ENCODE measurements around the gene PSMD14. TPM values are rescaled to one million over a fixed set of nuclear protein-coding genes. Genes with fewer than 3 reads are reported as not detected.

The PSMD14 gene
- polyA plus RNA-seq, 3 donors from 2014 or later, result 66.7 to 133 (median 71.1) TPM

DNA sequence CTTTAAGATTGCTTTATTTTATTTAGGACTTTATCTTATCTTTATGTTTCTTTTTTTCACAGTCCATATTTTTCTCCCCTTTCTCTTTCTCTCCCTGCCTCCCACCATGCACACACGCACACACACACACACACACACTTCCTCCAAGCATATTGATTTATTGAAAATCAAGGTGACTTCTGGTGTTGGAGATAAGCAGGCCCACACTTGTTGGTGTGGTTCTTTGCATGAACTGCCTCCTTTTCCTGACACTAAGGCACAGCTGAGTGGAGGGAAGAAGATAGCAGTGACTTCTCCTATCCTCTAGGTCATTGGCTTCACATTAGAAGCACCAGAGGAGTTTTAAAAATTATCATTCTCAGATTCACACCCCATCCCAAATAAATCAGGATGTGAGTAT lies 125.9 kb downstream of the PSMD14 start:
- H3K36me3 Mint-ChIP-seq, result peaks cover 0 to 3% (median 0%) of the 10 kb centered on the region in 3 donors
- no peak overlapping the region for H3K27ac Mint-ChIP-seq
- no peaks in the 10 kb centered on the region for H3K4me1 Mint-ChIP-seq
- no peak overlapping the region for H3K4me3 Mint-ChIP-seq
- no peak for DNase-seq
- peaks cover 0 to 5% (median 0%) of the 10 kb centered on the region in 6 donors for H3K9me3 Mint-ChIP-seq
- H3K27me3 Mint-ChIP-seq (ENCODE audit: low read depth in 3 of 3), result peaks cover 5 to 27% (median 19%) of the 10 kb centered on the region in 3 donors

DNA sequence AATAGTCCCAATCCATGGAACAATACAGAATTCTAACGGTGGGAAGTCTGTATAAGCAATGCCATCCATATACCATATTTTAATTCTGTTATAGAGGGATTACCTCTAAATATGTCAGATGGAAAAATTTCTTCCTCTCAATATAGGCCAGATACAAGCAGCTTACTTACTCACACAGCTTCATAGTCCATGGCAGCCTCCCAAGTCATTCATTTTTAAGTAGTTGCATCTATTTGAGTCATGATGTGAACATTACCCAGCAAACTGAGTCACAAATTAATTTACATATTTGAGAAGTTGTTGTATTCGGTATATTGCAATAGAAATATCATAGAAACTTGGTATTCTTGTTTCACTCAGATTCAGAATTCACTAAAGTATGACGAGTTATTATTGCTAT lies 128.2 kb downstream of the PSMD14 start:
- peaks cover 8 to 17% (median 15%) of the 10 kb centered on the region in 3 donors for H3K27me3 Mint-ChIP-seq (ENCODE audit: low read depth in 3 of 3)

DNA sequence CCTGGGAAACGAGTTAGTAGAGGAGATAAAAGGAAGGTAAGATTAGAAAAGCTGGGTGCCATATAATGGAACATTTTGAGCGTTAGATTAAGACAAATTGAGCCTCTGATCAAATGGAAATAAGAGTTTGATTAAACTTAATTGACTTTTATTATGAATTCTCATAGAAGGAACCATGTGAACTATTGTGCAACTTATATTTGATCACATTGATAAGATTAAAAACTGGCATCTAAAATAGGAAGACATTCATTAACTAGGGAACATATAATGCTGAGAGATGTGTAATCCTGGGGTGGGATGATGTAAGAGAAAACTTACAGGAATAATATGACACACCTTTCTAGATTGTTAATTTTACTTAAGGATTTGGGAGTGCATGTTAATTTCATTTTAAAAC lies 130.4 kb downstream of the PSMD14 start:
- no peak for DNase-seq
- H3K9me3 Mint-ChIP-seq, result peaks cover 0 to 3% (median 0%) of the 10 kb centered on the region in 6 donors
- H3K4me3 Mint-ChIP-seq, result no peak overlapping the region
- H3K27me3 Mint-ChIP-seq (ENCODE audit: low read depth in 3 of 3), result peaks cover 8 to 13% (median 8%) of the 10 kb centered on the region in 3 donors
- H3K27ac Mint-ChIP-seq, result no peak overlapping the region
- H3K36me3 Mint-ChIP-seq, result peaks cover 0 to 3% (median 0%) of the 10 kb centered on the region in 3 donors
- H3K4me1 Mint-ChIP-seq, result no peaks in the 10 kb centered on the region

More for the DNA sequence above, 128.2 kb downstream of the PSMD14 start:
- Mint-ChIP-seq H3K36me3 (peaks cover 0 to 3% (median 0%) of the 10 kb centered on the region in 3 donors), H3K27ac (no peak overlapping the region), H3K9me3 (peaks cover 0 to 5% (median 0%) of the 10 kb centered on the region in 6 donors), H3K4me1 (no peaks in the 10 kb centered on the region), H3K4me3 (no peak overlapping the region)
- DNase-seq, result no peak

DNA sequence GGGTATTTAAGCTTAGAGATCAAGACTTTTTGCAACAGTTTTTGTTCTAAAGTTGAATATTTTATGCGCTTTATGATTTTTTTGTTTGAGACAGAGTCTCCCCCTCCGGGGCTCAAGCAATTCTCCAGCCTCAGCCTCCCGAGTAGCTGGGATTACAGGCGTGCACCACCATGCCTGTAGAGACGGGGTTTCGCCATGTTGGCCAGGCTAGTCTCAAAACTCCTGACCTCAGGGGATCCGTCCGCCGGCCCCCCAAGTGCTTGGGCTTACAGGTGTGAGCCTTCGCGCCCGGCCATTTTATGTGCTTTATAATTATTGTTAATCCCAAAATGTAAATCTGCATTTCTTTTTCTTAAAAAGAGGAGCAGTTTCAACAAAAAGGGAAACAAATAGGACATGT lies 136.9 kb downstream of the PSMD14 start:
- Mint-ChIP-seq H3K4me1 (no peaks in the 10 kb centered on the region), H3K9me3 (no peaks in the 10 kb centered on the region), H3K27me3 (ENCODE audit: low read depth in 3 of 3) (peaks cover 0 to under 1% (median 0%) of the 10 kb centered on the region in 3 donors), H3K36me3 (no peaks in the 10 kb centered on the region), H3K4me3 (no peak overlapping the region), H3K27ac (no peak overlapping the region)
- DNase-seq, result no peak

DNA sequence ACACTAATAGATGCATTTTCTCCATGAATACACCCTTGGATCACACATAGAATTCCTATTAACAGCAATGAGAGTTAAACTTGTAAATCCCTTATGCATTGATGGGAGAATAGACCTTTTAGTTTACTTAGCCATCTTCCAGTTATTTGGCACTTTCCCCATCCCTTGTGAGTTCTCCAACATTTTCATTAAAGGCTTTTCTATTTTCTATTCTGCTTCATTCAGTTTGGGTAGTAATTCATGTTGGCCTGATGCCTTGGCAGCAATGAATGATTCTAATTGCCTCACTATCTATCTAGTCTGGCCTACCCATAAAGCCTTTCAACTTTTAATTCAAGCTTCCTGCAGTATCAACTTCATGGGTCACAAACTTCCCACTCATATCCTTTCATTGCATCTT lies 140.2 kb downstream of the PSMD14 start:
- H3K4me1 Mint-ChIP-seq, result no peaks in the 10 kb centered on the region
- H3K4me3 Mint-ChIP-seq, result no peak overlapping the region
- DNase-seq, result no peak
- no peaks in the 10 kb centered on the region for H3K36me3 Mint-ChIP-seq
- peaks cover 0 to 6% (median 0%) of the 10 kb centered on the region in 3 donors for H3K27me3 Mint-ChIP-seq (ENCODE audit: low read depth in 3 of 3)
- no peak overlapping the region for H3K27ac Mint-ChIP-seq
- H3K9me3 Mint-ChIP-seq, result no peaks in the 10 kb centered on the region

Other genes with a start within 250 kb of the PSMD14 start
- 10 to 100 TPM; 32.5 to 53.9 (median 44.7) TPM for gene TANK, start 148.0 kb upstream of the PSMD14 start, polyA plus RNA-seq
- not detected for gene TBR1, start 107.9 kb downstream of the PSMD14 start, polyA plus RNA-seq